AG04450 (cell line): ENCODE results near the gene COL6A2. TPM values are rescaled to one million over a fixed set of nuclear protein-coding genes. Genes with fewer than 3 reads are reported as not detected.

Experiments used
- CTCF ChIA-PET: fragments of 300-600, 350-600 bp; formaldehyde crosslinking; extraction: SDS; loops from one replicate; lab custom pipeline; 2022; ENCODE audit warnings: antibody characterized with exemption, inconsistent platforms; lab: Charles Lee
- POLR2A ChIA-PET: fragments of 350-600 bp; formaldehyde crosslinking; extraction: SDS; loops from one replicate; lab custom pipeline; 2021; ENCODE audit warnings: antibody characterized with exemption, inconsistent platforms; lab: Yijun Ruan, JAX
- DNase-seq: peaks from one replicate; pipeline ENCODE4 v3.0.0-alpha.2; 2011; ENCODE audit warnings: low read depth, low spot score
- H3K27ac ChIP-seq: one replicate; pipeline ENCODE4 v1.5.1; 2012; ENCODE audit warnings: low read depth, low read length, control low read depth
- H3K27me3 ChIP-seq: one replicate; pipeline ENCODE4 v1.6.0; 2012; ENCODE audit warnings: low read length; ENCODE audit not compliant: control insufficient read depth, insufficient read depth
- H3K4me3 ChIP-seq: 2 replicates; pipeline ENCODE4 v1.5.1; 2011; ENCODE audit warnings: mild to moderate bottlenecking, low read depth, low read length, control low read depth
- H3K9me3 ChIP-seq: 2 replicates; pipeline ENCODE4 v1.5.1; 2012; ENCODE audit warnings: low read length; ENCODE audit not compliant: control insufficient read depth, insufficient read depth
- polyA plus RNA-seq: library from polyadenylated mRNA; depleted of rRNA; stranded (reverse); fragments of >200 nt; gene quantifications from 2 replicates; pipeline ENCODE4 v1.2.3, GENCODE V29; 2011
- TF ChIP-seq, protein P1 (sequence below): IDR thresholded peaks from 2 replicates; pipeline ENCODE4 v1.5.1; 2011; ENCODE audit warnings: low read depth, low read length, control low read depth, inconsistent platforms

COL6A2 gene
- polyA plus RNA-seq, 1 experiment = 454 TPM

- Histone ChIP-seq H3K27me3 (no peaks in the 10 kb centered on the region), H3K4me3 (no peak overlapping the region), H3K27ac (peak overlapping the region; percentile 39), H3K9me3 (peaks cover 55% of the 10 kb centered on the region; the same call in 1 of the 2 replicates)
- CTCF ChIA-PET = interaction anchor here (1.4 kb wide), 1 partner anchor 15 kb away, joined by 4 read pairs; no protein-coding TSS in a partner anchor
- TF ChIP-seq, protein P1, sequence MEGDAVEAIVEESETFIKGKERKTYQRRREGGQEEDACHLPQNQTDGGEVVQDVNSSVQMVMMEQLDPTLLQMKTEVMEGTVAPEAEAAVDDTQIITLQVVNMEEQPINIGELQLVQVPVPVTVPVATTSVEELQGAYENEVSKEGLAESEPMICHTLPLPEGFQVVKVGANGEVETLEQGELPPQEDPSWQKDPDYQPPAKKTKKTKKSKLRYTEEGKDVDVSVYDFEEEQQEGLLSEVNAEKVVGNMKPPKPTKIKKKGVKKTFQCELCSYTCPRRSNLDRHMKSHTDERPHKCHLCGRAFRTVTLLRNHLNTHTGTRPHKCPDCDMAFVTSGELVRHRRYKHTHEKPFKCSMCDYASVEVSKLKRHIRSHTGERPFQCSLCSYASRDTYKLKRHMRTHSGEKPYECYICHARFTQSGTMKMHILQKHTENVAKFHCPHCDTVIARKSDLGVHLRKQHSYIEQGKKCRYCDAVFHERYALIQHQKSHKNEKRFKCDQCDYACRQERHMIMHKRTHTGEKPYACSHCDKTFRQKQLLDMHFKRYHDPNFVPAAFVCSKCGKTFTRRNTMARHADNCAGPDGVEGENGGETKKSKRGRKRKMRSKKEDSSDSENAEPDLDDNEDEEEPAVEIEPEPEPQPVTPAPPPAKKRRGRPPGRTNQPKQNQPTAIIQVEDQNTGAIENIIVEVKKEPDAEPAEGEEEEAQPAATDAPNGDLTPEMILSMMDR = no peak
- POLR2A ChIA-PET = interaction anchor here (0.6 to 1.3 kb wide), 4 partner anchors 79 to 155 kb away, joined by 3 to 6 read pairs (median 4); no protein-coding TSS in a partner anchor
- no peak for DNase-seq
Observed at GRCh38 chr21:46128106-46128932, 30.4 kb downstream of the COL6A2 start.

- H3K9me3 ChIP-seq = peaks cover 55% of the 10 kb centered on the region; the same call in 1 of the 2 replicates
- TF ChIP-seq, protein P1 = no peak
- no peak overlapping the region for H3K27ac ChIP-seq
- ChIA-PET CTCF (interaction anchor here (1.4 kb wide), 1 partner anchor 14 kb away, joined by 4 read pairs; no protein-coding TSS in a partner anchor), POLR2A (interaction anchor here (0.6 to 1.3 kb wide), 4 partner anchors 8 to 155 kb away, joined by 3 to 6 read pairs (median 4); no protein-coding TSS in a partner anchor)
- H3K27me3 ChIP-seq = no peaks in the 10 kb centered on the region
- no peak for DNase-seq
- H3K4me3 ChIP-seq = no peak overlapping the region
Observed at GRCh38 chr21:46128933-46129571, 31.1 kb downstream of the COL6A2 start.

DNA sequence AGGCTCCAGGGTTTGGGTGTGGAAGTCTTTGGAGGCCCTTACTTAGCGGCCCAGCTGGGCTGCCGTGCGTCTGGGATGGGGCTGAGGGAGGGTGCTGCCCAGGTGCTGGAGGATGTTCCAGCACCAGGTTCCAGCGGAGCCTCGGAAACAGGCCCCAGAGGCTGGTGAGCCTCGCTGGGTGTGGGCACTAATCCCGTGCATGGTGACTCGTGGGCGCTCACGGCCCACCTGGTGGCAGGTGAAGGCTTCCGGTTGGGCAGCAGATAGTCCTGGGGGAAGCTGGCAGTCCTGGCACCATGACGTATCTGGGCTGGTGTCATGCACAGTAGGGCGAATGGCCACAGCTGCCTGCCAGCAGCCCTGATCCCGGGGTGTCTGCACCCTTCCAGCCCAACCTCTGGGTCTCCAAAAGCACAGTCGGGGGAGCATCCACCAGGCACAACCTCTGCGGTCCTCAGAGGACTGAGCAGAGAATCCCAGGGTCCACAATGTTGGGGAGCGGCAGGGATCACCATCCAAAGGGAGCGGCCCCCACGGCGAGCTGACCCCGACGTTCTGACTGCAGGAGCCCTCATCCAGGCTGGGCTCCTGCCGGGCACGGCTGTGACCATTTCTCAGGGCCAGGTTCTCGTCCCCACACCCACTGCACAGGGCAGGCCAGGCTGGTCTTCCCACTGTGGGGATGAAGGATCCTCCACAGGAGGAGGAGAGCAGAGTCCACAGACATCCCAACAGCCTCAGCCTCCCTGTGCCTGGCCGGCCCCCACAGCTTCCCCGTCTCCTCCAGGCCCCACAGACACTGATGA is 32.1 kb downstream of the COL6A2 start:
- ChIA-PET POLR2A (interaction anchor here (0.6 to 1.3 kb wide), 4 partner anchors 9 to 156 kb away, joined by 3 to 4 read pairs (median 4); partner anchors contain the start of gene COL6A1), CTCF (interaction anchor here (1.4 kb wide), 1 partner anchor 13 kb away, joined by 3 read pairs; no protein-coding TSS in a partner anchor)
- DNase-seq = no peak
- no peak overlapping the region for H3K4me3 ChIP-seq
- H3K9me3 ChIP-seq = peaks cover 53% of the 10 kb centered on the region; the same call in 1 of the 2 replicates
- H3K27me3 ChIP-seq = no peaks in the 10 kb centered on the region
- peak overlapping the region; percentile 31 for H3K27ac ChIP-seq
- TF ChIP-seq, protein P1 = no peak

- ChIA-PET CTCF (interaction anchor here (1.4 kb wide), 1 partner anchor 12 kb away, joined by 3 read pairs; no protein-coding TSS in a partner anchor), POLR2A (interaction anchor here (1.1 to 1.3 kb wide), 3 partner anchors 103 to 157 kb away, joined by 3 to 4 read pairs (median 4); partner anchors contain the start of gene COL6A1)
- Histone ChIP-seq H3K27ac (peak overlapping the region; percentile 21), H3K27me3 (no peaks in the 10 kb centered on the region), H3K9me3 (peaks cover 51% of the 10 kb centered on the region; the same call in 1 of the 2 replicates), H3K4me3 (no peak overlapping the region)
- DNase-seq = no peak
- TF ChIP-seq, protein P1 = no peak
Observed at GRCh38 chr21:46130831-46131587, 33.1 kb downstream of the COL6A2 start.
